H1 (cell line): ENCODE data around the gene NDRG2. TPM values are rescaled to one million over a fixed set of nuclear protein-coding genes. Genes with fewer than 3 reads are reported as not detected.

Experiments used
- CTCF ChIA-PET: fragments of 300-600 bp; sonication (Branson Sonifier 250); formaldehyde crosslinking; loops from one replicate; lab custom pipeline; 2021; ENCODE audit not compliant: partially characterized antibody; lab: Charles Lee
- POLR2A ChIA-PET: fragments of 300-600 bp; sonication (Branson Sonifier 250); formaldehyde crosslinking; loops from one replicate; lab custom pipeline; 2021; ENCODE audit warnings: inconsistent platforms; ENCODE audit not compliant: partially characterized antibody; lab: Charles Lee
- DNase-seq, 2 experiments: peaks; one replicate each; pipeline versions ENCODE4 v3.0.0 to v3.0.0-alpha.2; 2010 to 2022; ENCODE audit warnings: low spot score in 2 of 2, low read depth in 1 of 2, mixed read lengths in 1 of 2
- FAIRE-seq: peaks from 2 replicates; lab custom pipeline; 2011; peaks lifted over from hg19 to GRCh38; lab: Jason Lieb, UNC
- H2AFZ ChIP-seq: 2 replicates; pipeline ENCODE4 v1.8.1; 2012; ENCODE audit warnings: low read length, inconsistent platforms
- H2AK5ac ChIP-seq: 2 replicates; pipeline ENCODE4 v1.6.1; 2013; ENCODE audit warnings: low read depth, low read length
- H2BK120ac ChIP-seq: replicated peaks from 2 replicates; pipeline ENCODE3; 2013; ENCODE audit warnings: low read depth, low read length, inconsistent platforms
- H2BK12ac ChIP-seq: 2 replicates; pipeline ENCODE4 v1.6.1; 2013; ENCODE audit warnings: low read depth, low read length
- H2BK15ac ChIP-seq: 2 replicates; pipeline ENCODE4 v1.6.1; 2013; ENCODE audit warnings: low read length
- H2BK20ac ChIP-seq: 2 replicates; pipeline ENCODE4 v1.6.1; 2013; ENCODE audit warnings: low read length
- H2BK5ac ChIP-seq: 2 replicates; pipeline ENCODE4 v1.6.1; 2013; ENCODE audit warnings: low read depth, low read length
- H3K14ac ChIP-seq: 2 replicates; pipeline ENCODE4 v1.6.1; 2013; ENCODE audit warnings: inconsistent platforms; ENCODE audit not compliant: insufficient read length
- H3K18ac ChIP-seq: 2 replicates; pipeline ENCODE4 v1.6.1; 2013; ENCODE audit warnings: low read length; ENCODE audit errors: extremely low read depth
- H3K23ac ChIP-seq: 2 replicates; pipeline ENCODE4 v1.6.1; 2013; ENCODE audit warnings: inconsistent platforms; ENCODE audit not compliant: insufficient read length
- H3K23me2 ChIP-seq: 2 replicates; pipeline ENCODE4 v1.6.1; 2013; ENCODE audit warnings: low read depth, low read length
- H3K27ac ChIP-seq: 2 replicates; pipeline ENCODE4 v1.6.1; 2011; ENCODE audit warnings: low read depth, low read length, inconsistent platforms
- H3K27me3 ChIP-seq, 4 experiments: replicated peaks in 1 of 4; 1 replicate in 1 of 4; 2 replicates in 3 of 4; pipeline versions ENCODE4 v1.6.1 to v1.8.1; 2011 to 2013; ENCODE audit warnings: low read length in 3 of 4, mild to moderate bottlenecking in 3 of 4, inconsistent platforms in 2 of 4, mixed read lengths in 2 of 4, moderate library complexity in 1 of 4; ENCODE audit not compliant: control insufficient read depth in 3 of 4, insufficient read depth in 3 of 4; ENCODE audit errors: extremely low read depth in 1 of 4
- H3K36me3 ChIP-seq, 4 experiments: 2 replicates each; pipeline versions ENCODE4 v1.6.1 to v1.8.1; 2011 to 2013; ENCODE audit warnings: mild to moderate bottlenecking in 4 of 4, low read length in 3 of 4, moderate library complexity in 2 of 4, control low read depth in 1 of 4, inconsistent platforms in 1 of 4; ENCODE audit not compliant: insufficient read depth in 4 of 4, control insufficient read depth in 2 of 4
- H3K4ac ChIP-seq: replicated peaks from 2 replicates; pipeline ENCODE3; 2013; ENCODE audit warnings: low read length, low read depth, mixed read lengths, inconsistent platforms; ENCODE audit not compliant: insufficient read length
- H3K4me1 ChIP-seq, 4 experiments: replicated peaks in 1 of 4; 1 replicate in 1 of 4; 2 replicates in 3 of 4; pipeline versions ENCODE4 v1.6.1 to v1.8.1; 2011 to 2013; ENCODE audit warnings: low read length in 3 of 4, inconsistent platforms in 2 of 4, mixed read lengths in 1 of 4; ENCODE audit not compliant: insufficient read depth in 4 of 4, control insufficient read depth in 3 of 4
- H3K4me2 ChIP-seq, 2 experiments: 2 replicates each; pipeline versions ENCODE4 v1.6.1 to v1.8.1; 2011 to 2013; ENCODE audit warnings: low read depth in 2 of 2, low read length in 2 of 2, control low read depth in 1 of 2, inconsistent platforms in 1 of 2, mild to moderate bottlenecking in 1 of 2; ENCODE audit not compliant: insufficient read depth in 1 of 2
- H3K4me3 ChIP-seq, 4 experiments: fragments of 200-600, 300-600 bp in 1 of 4; sonication (generic), shearing (Covaris generic), sonication (Bioruptor Twin) in 1 of 4; 2 replicates each; pipeline versions ENCODE4 v1.5.1 to v1.8.1; 2011 to 2016; ENCODE audit warnings: low read length in 4 of 4, low read depth in 3 of 4, control low read depth in 2 of 4, inconsistent platforms in 2 of 4, mild to moderate bottlenecking in 2 of 4, mixed read lengths in 1 of 4, moderate library complexity in 1 of 4; ENCODE audit not compliant: insufficient read depth in 2 of 4; ENCODE audit errors: extremely low read depth in 1 of 4
- H3K56ac ChIP-seq: replicated peaks from 2 replicates; pipeline ENCODE3; 2013; ENCODE audit warnings: low read depth, mild to moderate bottlenecking, mixed read lengths, low read length, inconsistent platforms; ENCODE audit not compliant: insufficient read length
- H3K79me1 ChIP-seq: 2 replicates; pipeline ENCODE4 v1.6.1; 2013; ENCODE audit warnings: low read depth, low read length, control low read depth
- H3K79me2 ChIP-seq, 2 experiments: 2 replicates each; pipeline versions ENCODE4 v1.6.1 to v1.8.1; 2012 to 2013; ENCODE audit warnings: low read length in 2 of 2, mild to moderate bottlenecking in 2 of 2, inconsistent platforms in 1 of 2; ENCODE audit not compliant: insufficient read depth in 2 of 2, control insufficient read depth in 1 of 2
- H3K9ac ChIP-seq, 4 experiments: replicated peaks in 1 of 4; 1 replicate in 1 of 4; 2 replicates in 3 of 4; pipeline versions ENCODE4 v1.6.1 to v1.8.1; 2011 to 2013; ENCODE audit warnings: low read depth in 3 of 4, low read length in 3 of 4, control low read depth in 2 of 4, mild to moderate bottlenecking in 2 of 4, moderate library complexity in 2 of 4, inconsistent platforms in 1 of 4; ENCODE audit errors: extremely low read depth in 1 of 4
- H3K9me3 ChIP-seq, 2 experiments: 2 replicates each; pipeline versions ENCODE4 v1.6.1 to v1.8.1; 2012 to 2013; ENCODE audit warnings: mild to moderate bottlenecking in 2 of 2, moderate library complexity in 2 of 2, control low read depth in 1 of 2, inconsistent platforms in 1 of 2, low read depth in 1 of 2, low read length in 1 of 2, mixed read lengths in 1 of 2; ENCODE audit not compliant: insufficient read depth in 2 of 2
- H4K20me1 ChIP-seq, 2 experiments: replicated peaks in 1 of 2; 2 replicates each; pipeline versions ENCODE3 to v1.8.1; 2011 to 2013; ENCODE audit warnings: inconsistent platforms in 2 of 2, low read length in 2 of 2, mild to moderate bottlenecking in 1 of 2; ENCODE audit not compliant: insufficient read depth in 2 of 2, control insufficient read depth in 1 of 2
- H4K5ac ChIP-seq: 2 replicates; pipeline ENCODE4 v1.6.1; 2013; ENCODE audit warnings: low read length, low read depth, mixed read lengths, inconsistent platforms; ENCODE audit not compliant: insufficient read length
- H4K8ac ChIP-seq: 2 replicates; pipeline ENCODE4 v1.8.0; 2013; ENCODE audit warnings: mild to moderate bottlenecking, moderate library complexity, low read length, inconsistent platforms; ENCODE audit not compliant: insufficient read depth; ENCODE audit errors: extremely low read depth
- H4K91ac ChIP-seq: replicated peaks from 2 replicates; pipeline ENCODE3; 2013; ENCODE audit warnings: low read length, mixed read lengths, inconsistent platforms; ENCODE audit not compliant: insufficient read length
- ATF2 ChIP-seq: IDR thresholded peaks from 2 replicates; pipeline ENCODE4 v1.6.1; 2012; ENCODE audit warnings: low read length, inconsistent platforms
- BRCA1 ChIP-seq: IDR thresholded peaks from 2 replicates; pipeline ENCODE4 v1.6.1; 2012; ENCODE audit warnings: low read depth, low read length, improper control_type of control experiment
- CREB1 ChIP-seq: IDR thresholded peaks from 2 replicates; pipeline ENCODE4 v1.6.1; 2012; ENCODE audit warnings: inconsistent platforms
- KDM5A ChIP-seq: fragments of 200-600 bp; IDR thresholded peaks from 2 replicates; pipeline ENCODE4 v1.7.1; 2012; ENCODE audit warnings: mild to moderate bottlenecking, low read length, inconsistent platforms, mixed read lengths
- NANOG ChIP-seq: IDR thresholded peaks from 2 replicates; pipeline ENCODE4 v1.6.1; 2011; ENCODE audit warnings: low read length, low read depth, mild to moderate bottlenecking, inconsistent platforms; ENCODE audit not compliant: insufficient read depth, poor library complexity, severe bottlenecking
- POLR2AphosphoS5 ChIP-seq: IDR thresholded peaks from 2 replicates; pipeline ENCODE4 v1.6.1; 2011; ENCODE audit warnings: low read depth, low read length
- RBBP5 ChIP-seq: IDR thresholded peaks from 2 replicates; pipeline ENCODE4 v1.7.1; 2012; ENCODE audit warnings: low read depth, mild to moderate bottlenecking, inconsistent platforms, low read length, moderate library complexity, borderline replicate concordance
- SAP30 ChIP-seq: fragments of 300-600 bp; sonication (generic); IDR thresholded peaks from 2 replicates; pipeline ENCODE4 v1.7.1; 2012; ENCODE audit warnings: low read length, moderate library complexity, mild to moderate bottlenecking, inconsistent platforms; ENCODE audit not compliant: insufficient read depth, insufficient replicate concordance
- SIRT6 ChIP-seq: IDR thresholded peaks from one replicate; pipeline ENCODE4 v1.7.1; 2012; ENCODE audit warnings: low read length, inconsistent platforms
- SP2 ChIP-seq: IDR thresholded peaks from 2 replicates; pipeline ENCODE4 v1.6.1; 2012; ENCODE audit warnings: mild to moderate bottlenecking, low read length, inconsistent platforms
- SP4 ChIP-seq: IDR thresholded peaks from 2 replicates; pipeline ENCODE4 v1.6.1; 2012; ENCODE audit warnings: low read length, inconsistent platforms
- TBP ChIP-seq: IDR thresholded peaks from 2 replicates; pipeline ENCODE4 v1.6.1; 2011; ENCODE audit warnings: low read depth, low read length, improper control_type of control experiment
- TEAD4 ChIP-seq: IDR thresholded peaks from 2 replicates; pipeline ENCODE4 v1.6.1; 2012; ENCODE audit warnings: low read depth, low read length, inconsistent platforms, mixed read lengths
- YY1 ChIP-seq: IDR thresholded peaks from 2 replicates; pipeline ENCODE4 v1.6.1; 2011; ENCODE audit warnings: low read depth, mild to moderate bottlenecking, low read length
- WGBS, 2 experiments: shearing (Covaris generic) in 1 of 2; methylation state at CpG; one replicate each; pipeline versions ENCODE4 v1.1.6 to v1.1.7; 2013 to 2015; ENCODE audit warnings: low lambda C conversion rate in 2 of 2, mixed read lengths in 2 of 2, inconsistent platforms in 1 of 2, low coverage in 1 of 2, missing lambda C conversion rate in 1 of 2; ENCODE audit not compliant: insufficient replicate concordance in 2 of 2, insufficient coverage in 1 of 2, insufficient read length in 1 of 2; ENCODE audit errors: extremely low coverage in 1 of 2, missing lambda C conversion rate in 1 of 2; 5-methylcytosine and 5-hydroxymethylcytosine counted together
- polyA plus RNA-seq, 7 experiments: library from polyadenylated mRNA; depleted of rRNA in 3 of 7; stranded (reverse) in 5 of 7; unstranded in 2 of 7; fragments of >200 nt in 5 of 7; fragments of 200-250 nt in 2 of 7; gene quantifications; 1 replicate in 5 of 7; 2 replicates in 1 of 7; 4 replicates in 1 of 7; pipeline versions ENCODE4 v1.2.1 to v1.2.3, GENCODE V29; 2011 to 2013; ENCODE audit warnings: missing spikeins in 2 of 7, mixed read lengths in 2 of 7
- total RNA-seq: library from RNA; stranded (reverse); fragmentation: NEBNext Ultra II Directional; extraction: Animal tissue kit (Norgen Biotek cat#: 25700); gene quantifications from 2 replicates; pipeline ENCODE4 v1.2.1, GENCODE V29; 2021

NDRG2 gene
- total and polyA plus RNA-seq, 2 of the 8 experiments (the other 6 are each of a cell fraction or from before 2014, with no cell fraction given) = 29.9 to 48.6 TPM

GRCh38 chr14:21034707-21035106 is 9.8 kb upstream of the NDRG2 start, which contains the start of gene RNASE13:
TSS of gene RNASE13 (minus strand) at chr14:21034807. CDS start at chr14:21034288, 519 bp downstream.
- H3K4me1 ChIP-seq = peaks cover 6 to 9% (median 7%) of the 10 kb centered on the region in 4 experiments; a peak in 6 of 7 replicates
- no peak within 1 kb of the TSS for H3K27ac ChIP-seq
- no peak within 1 kb of the TSS for H4K91ac ChIP-seq
- H2BK20ac ChIP-seq = no peak within 1 kb of the TSS
- DNase-seq = no peak
- H2BK12ac ChIP-seq = no peak within 1 kb of the TSS
- no peaks in the 10 kb centered on the region for H3K27me3 ChIP-seq
- H3K79me1 ChIP-seq = no peaks in the 10 kb centered on the region
- H3K18ac ChIP-seq = no peak within 1 kb of the TSS
- no peaks in the 10 kb centered on the region for H4K20me1 ChIP-seq
- H3K23me2 ChIP-seq = peaks cover 2% of the 10 kb centered on the region; the same call in 1 of the 2 replicates
- no peak within 1 kb of the TSS for H3K56ac ChIP-seq
- no peak within 1 kb of the TSS for H3K4ac ChIP-seq
- ChIA-PET CTCF (interaction anchor here (1.0 to 8.8 kb wide), 6 partner anchors 15 to 85 kb away, joined by 3 to 152 read pairs (median 4); no protein-coding TSS in a partner anchor), POLR2A (interaction anchor here (0.7 to 2.2 kb wide), 3 partner anchors 9 to 15 kb away, joined by 3 to 9 read pairs (median 4); no protein-coding TSS in a partner anchor)
- no peak within 1 kb of the TSS for H2BK15ac ChIP-seq
- no peak within 1 kb of the TSS for H3K14ac ChIP-seq
- WGBS, 2 experiments = 92% methylated on average over 5 of the region's 5 CpGs; no CpG with 5 or more reads in 1 of the 2 experiments
- H3K4me3 ChIP-seq = no peak within 1 kb of the TSS
- H2AK5ac ChIP-seq = no peak within 1 kb of the TSS
- H3K36me3 ChIP-seq = no peaks in the 10 kb centered on the region
- H2BK120ac ChIP-seq = no peak within 1 kb of the TSS
- H2BK5ac ChIP-seq = no peak within 1 kb of the TSS
- no peak for FAIRE-seq
- no peak within 1 kb of the TSS for H3K4me2 ChIP-seq
- H3K9me3 ChIP-seq = no peaks in the 10 kb centered on the region
- H4K5ac ChIP-seq = no peak within 1 kb of the TSS
- no peak within 1 kb of the TSS for H3K23ac ChIP-seq
- no peaks in the 10 kb centered on the region for H3K79me2 ChIP-seq
- H2AFZ ChIP-seq = no peak within 1 kb of the TSS
- no peak within 1 kb of the TSS for H3K9ac ChIP-seq
- H4K8ac ChIP-seq = no peak within 1 kb of the TSS
- TF ChIP-seq RBBP5 = no peak
- TF ChIP-seq YY1 = no peak
- no peak for TF ChIP-seq NANOG
- TF ChIP-seq ATF2 = no peak
- no peak for TF ChIP-seq SP2
- TF ChIP-seq POLR2AphosphoS5 = no peak
- TF ChIP-seq SAP30 = no peak
- TF ChIP-seq SIRT6 = no peak
- TF ChIP-seq TEAD4 = no peak
- TF ChIP-seq KDM5A = no peak
- no peak for TF ChIP-seq TBP
- no peak for TF ChIP-seq CREB1
- no peak for TF ChIP-seq BRCA1
- no peak for TF ChIP-seq SP4
